MM.1S (cell line): ENCODE results near the gene CDC14A.

ENCODE experiments used
- CTCF ChIP-seq: fragments of 300-600 bp; sonication (generic); IDR thresholded peaks from 2 replicates; pipeline ENCODE4 v1.5.1; 2016; ENCODE audit warnings: antibody characterized with exemption, low read length, mixed read lengths
- EZH2 ChIP-seq: fragments of 300-600 bp; sonication (generic); optimal IDR thresholded peaks from 2 replicates; pipeline ENCODE3; 2017; ENCODE audit warnings: low read depth, mild to moderate bottlenecking, antibody characterized with exemption, low read length, mixed read lengths
- EZH2phosphoT487 ChIP-seq: fragments of 300-600 bp; sonication (generic); IDR thresholded peaks from 2 replicates; pipeline ENCODE4 v1.6.1; 2018; ENCODE audit warnings: antibody characterized with exemption, low read length

DNA sequence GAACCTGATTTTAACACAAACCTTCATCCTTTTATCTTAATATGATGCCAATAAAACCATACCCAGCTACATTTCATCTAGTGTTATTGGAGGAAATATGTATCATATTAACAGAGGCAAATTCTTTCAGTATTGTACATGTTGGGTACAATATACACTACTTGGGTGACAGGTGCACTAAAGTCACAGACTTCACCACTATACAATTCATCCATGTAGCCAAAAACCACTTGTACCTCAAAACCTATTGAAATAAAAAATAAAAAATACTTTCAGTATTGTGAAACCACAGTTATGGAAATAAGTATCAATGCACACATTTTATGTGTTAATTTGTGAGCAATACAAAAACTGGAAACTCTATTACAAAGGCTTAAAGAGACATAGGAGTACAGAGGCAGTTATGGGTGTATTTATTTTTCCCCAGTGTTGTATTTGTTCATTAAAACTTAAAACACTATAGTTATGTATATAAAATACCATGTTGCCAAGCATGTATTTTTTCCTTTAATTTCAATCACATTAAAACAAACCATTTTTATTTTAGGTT, 160.6 kb downstream of the CDC14A start:
- TF ChIP-seq CTCF (no peak), EZH2 (no peak), EZH2phosphoT487 (no peak)
